Testis (tissue), 2 donors: ENCODE data around the gene MRGPRD.

Source experiments
- POLR2A ChIP-seq: fragments of 450-650 bp; IDR thresholded peaks from one replicate; pipeline ENCODE4 v1.6.1; 2017; ENCODE audit warnings: antibody characterized with exemption, mild to moderate bottlenecking, moderate library complexity
- TF ChIP-seq, protein P1 (sequence below), 3 experiments: fragments of 450-650 bp in 2 of 3; fragments of 200-600 bp in 1 of 3; sonication (generic) in 1 of 3; IDR thresholded peaks; one replicate each; pipeline ENCODE4 v1.5.1; 2016 to 2019; ENCODE audit warnings: antibody characterized with exemption in 3 of 3, mild to moderate bottlenecking in 2 of 3, moderate library complexity in 1 of 3

DNA sequence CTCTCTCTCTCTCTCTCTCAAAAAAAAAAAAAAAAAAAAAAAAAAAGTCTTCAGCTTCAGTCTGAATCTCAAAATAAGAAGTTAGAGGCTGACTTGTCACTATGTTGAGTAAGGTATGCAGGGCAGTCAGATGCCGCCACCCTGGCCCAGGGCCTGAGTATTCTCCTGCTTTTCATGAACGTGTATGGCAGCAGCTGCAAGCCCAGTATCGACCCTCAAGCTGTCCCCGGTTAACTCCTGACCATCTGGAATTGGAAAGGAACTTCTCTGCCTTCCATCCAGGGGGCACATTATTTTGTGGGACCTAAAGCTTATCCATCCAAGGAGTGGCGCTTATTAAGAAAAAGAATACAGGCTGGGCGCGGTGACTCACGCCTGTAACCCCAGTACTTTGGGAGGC lies 11.4 kb downstream of the MRGPRD start:
- TF ChIP-seq, protein P1, sequence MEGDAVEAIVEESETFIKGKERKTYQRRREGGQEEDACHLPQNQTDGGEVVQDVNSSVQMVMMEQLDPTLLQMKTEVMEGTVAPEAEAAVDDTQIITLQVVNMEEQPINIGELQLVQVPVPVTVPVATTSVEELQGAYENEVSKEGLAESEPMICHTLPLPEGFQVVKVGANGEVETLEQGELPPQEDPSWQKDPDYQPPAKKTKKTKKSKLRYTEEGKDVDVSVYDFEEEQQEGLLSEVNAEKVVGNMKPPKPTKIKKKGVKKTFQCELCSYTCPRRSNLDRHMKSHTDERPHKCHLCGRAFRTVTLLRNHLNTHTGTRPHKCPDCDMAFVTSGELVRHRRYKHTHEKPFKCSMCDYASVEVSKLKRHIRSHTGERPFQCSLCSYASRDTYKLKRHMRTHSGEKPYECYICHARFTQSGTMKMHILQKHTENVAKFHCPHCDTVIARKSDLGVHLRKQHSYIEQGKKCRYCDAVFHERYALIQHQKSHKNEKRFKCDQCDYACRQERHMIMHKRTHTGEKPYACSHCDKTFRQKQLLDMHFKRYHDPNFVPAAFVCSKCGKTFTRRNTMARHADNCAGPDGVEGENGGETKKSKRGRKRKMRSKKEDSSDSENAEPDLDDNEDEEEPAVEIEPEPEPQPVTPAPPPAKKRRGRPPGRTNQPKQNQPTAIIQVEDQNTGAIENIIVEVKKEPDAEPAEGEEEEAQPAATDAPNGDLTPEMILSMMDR (IDR thresholded peaks at IDR 0.05), result no peak
- no peak for TF ChIP-seq POLR2A
